8988T (cell line): Measurements from ENCODE around the gene TEDC1.
A peak's percentile ranks its signal among the peaks of the same experiment; 100 is the strongest.

Experiments
- DNase-seq: peaks from one replicate; pipeline ENCODE4 v3.0.0; 2011

TEDC1 gene

GRCh38 chr14:105490572-105491365, at the start of gene TEDC1:
Gene TEDC1 (plus strand): TSS chr14:105491246. CDS start chr14:105491376, 130 bp downstream.
- peak; percentile 98 for DNase-seq

GRCh38 chr14:105442125-105442524, 48.9 kb upstream of the TEDC1 start:
- no peak for DNase-seq

GRCh38 chr14:105442834-105443233, 48.2 kb upstream of the TEDC1 start:
- DNase-seq = no peak

GRCh38 chr14:105444859-105445258, 46.2 kb upstream of the TEDC1 start:
- DNase-seq = no peak

GRCh38 chr14:105445290-105445689, 45.8 kb upstream of the TEDC1 start:
- DNase-seq = no peak

- DNase-seq = no peak
These were observed 44.9 kb upstream of the TEDC1 start for GRCh38 chr14:105445901-105446845.

GRCh38 chr14:105446971-105447370, 44.1 kb upstream of the TEDC1 start:
- DNase-seq = no peak

- DNase-seq = no peak
These were observed 43.1 kb upstream of the TEDC1 start for GRCh38 chr14:105447651-105448640.

- DNase-seq = peak; percentile 97
These were observed 42.3 kb upstream of the TEDC1 start for GRCh38 chr14:105448706-105449111.

GRCh38 chr14:105449276-105450122, 41.5 kb upstream of the TEDC1 start:
- DNase-seq = no peak

GRCh38 chr14:105450123-105450505, 40.9 kb upstream of the TEDC1 start:
- no peak for DNase-seq

- no peak for DNase-seq
These were observed 40.0 kb upstream of the TEDC1 start for GRCh38 chr14:105450864-105451720.

- no peak for DNase-seq
These were observed 38.1 kb upstream of the TEDC1 start for GRCh38 chr14:105452963-105453362.

- DNase-seq = no peak
These were observed 37.2 kb upstream of the TEDC1 start for GRCh38 chr14:105453847-105454246.

GRCh38 chr14:105455086-105455640, 35.9 kb upstream of the TEDC1 start:
- DNase-seq = no peak

GRCh38 chr14:105455766-105456660, 35.0 kb upstream of the TEDC1 start:
- DNase-seq = no peak

- DNase-seq = no peak
These were observed 34.1 kb upstream of the TEDC1 start for GRCh38 chr14:105456736-105457617.

- no peak for DNase-seq
These were observed 33.0 kb upstream of the TEDC1 start for GRCh38 chr14:105458010-105458409.
